NK-92 treated with Interleukin-12 subunit alpha and Interleukin-12 subunit beta, amount 100 ng/mL, for 24 hours (cell line): ENCODE data around the gene SEL1L2.

Source experiments
- DNase-seq: peaks from one replicate; lab custom pipeline; 2025; lab: John Stamatoyannopoulos, UW

The SEL1L2 gene

DNA sequence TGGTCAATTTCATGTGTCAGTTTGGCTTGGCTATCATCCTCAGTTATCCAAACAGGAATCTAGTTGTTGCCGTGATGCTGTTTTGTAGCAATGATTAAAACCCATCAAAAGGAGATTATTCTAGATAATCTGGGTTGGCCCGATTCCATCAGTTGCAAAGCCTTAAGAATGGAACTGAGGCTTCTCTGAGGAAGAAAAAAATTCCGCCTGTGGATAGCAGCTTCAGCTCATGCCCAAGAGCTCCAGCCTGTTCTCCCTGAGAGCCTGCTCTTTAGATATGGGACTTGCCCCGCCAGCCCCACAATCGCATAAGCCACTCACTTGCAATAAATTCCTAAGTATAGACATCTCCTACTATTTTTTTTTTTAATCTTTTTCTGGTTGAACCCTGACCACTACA is 61.5 kb downstream of the SEL1L2 start:
- no peak for DNase-seq

DNA sequence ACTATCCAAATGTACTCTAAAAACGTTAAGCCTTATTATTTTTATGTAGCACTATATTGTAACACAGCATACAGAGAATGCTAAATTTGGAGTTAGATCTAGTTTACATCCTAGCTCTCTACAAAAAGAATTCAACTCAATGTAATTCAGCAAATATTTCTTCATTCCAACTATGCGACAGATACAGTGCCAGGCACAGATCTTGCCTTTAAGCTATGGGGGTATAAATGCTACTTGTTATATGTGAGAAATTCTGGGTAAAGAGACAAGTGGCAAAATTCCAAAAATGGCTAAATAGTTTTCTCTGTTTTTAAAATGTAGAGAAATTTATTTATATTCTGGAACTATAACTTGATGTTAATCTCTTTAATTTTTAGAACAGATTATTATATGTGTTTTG is 63.2 kb downstream of the SEL1L2 start:
- DNase-seq = no peak

GRCh38 chr20:13922241-13922640 is 68.2 kb downstream of the SEL1L2 start:
- DNase-seq = no peak

DNA sequence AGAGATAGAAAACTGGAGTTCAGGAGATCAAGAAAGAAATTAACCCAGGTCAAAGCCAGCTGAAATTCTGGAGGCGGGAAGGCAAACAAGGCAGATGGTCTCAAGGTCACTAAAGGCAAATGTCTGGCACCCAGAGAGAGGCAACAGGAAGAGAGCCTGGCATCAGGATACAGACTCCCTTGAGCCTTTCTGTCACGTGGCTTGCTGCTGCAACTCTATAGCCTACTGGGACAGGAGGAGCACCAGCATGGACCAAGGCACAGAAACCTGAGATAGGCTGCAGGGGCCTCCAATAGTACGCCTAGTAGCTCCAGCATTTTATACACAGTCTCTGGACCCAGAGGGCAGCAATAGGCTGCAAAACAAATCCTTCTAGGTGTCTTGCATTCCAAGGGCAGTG is 75.1 kb downstream of the SEL1L2 start:
- DNase-seq = no peak

- DNase-seq = no peak
Measured at GRCh38 chr20:13913572-13913971, 76.8 kb downstream of the SEL1L2 start.

GRCh38 chr20:13913131-13913530 is 77.3 kb downstream of the SEL1L2 start:
- no peak for DNase-seq

DNA sequence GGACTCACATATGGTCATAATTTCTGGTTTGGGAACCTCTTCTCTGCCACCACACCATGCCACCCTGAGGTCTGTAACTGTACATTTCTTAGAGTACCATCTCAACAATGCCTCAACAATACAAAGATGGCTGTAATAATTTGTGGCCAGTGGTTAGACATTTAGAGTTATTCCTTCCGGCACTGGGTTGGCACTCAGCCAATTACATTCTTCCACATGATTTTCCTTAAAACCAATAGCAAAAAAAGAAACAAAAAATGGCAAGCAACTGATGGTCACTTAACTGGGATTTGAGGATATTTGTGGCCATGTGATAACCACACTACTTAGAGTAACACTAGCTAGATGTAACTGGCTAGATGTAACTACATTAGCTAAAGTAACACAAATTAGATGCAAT is 79.9 kb downstream of the SEL1L2 start:
- DNase-seq = no peak

DNA sequence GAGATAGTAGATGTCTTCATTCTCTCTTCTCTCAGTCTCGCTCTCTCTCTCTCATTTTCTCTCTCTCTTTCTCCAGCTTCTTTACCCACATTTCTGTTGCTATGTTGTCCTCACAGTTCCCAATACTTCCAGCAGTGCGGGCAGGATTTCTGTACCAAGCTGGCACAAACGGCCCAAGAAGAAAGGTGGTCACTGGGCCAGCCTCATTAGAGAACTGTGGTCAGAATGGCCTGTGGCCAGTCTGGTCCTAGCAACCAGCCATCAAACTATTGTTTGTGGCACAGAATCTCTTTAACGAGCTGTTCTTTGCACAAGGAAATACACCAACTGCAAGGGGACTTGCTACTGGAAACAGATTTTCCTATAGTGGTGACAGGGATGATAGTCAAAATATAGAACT is 81.3 kb downstream of the SEL1L2 start:
- DNase-seq = no peak

GRCh38 chr20:13904766-13905165 is 85.6 kb downstream of the SEL1L2 start:
- DNase-seq = no peak

DNA sequence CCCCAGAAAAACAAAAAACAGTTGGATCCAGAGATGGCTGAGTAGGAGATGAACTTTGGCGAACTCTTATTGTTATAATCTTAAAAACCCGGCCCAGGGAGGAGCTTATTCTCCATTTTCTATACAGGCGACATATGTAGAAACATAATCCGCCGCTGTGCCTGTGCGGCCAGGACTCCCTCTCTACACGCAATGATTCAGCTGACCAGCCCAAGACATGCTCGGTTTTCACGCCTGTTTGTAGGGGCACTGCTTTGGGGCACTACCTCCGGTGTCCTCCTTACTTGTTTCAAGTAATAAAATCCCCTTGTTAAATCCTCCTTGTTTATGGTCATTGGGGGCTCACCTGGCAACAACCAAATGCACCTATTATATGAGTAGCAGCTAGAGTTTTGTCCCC is 89.9 kb downstream of the SEL1L2 start:
- no peak for DNase-seq

- no peak for DNase-seq
Measured at GRCh38 chr20:13898012-13898612, 92.3 kb downstream of the SEL1L2 start.

- DNase-seq = no peak
Measured at GRCh38 chr20:13891575-13891974, 98.8 kb downstream of the SEL1L2 start.

DNA sequence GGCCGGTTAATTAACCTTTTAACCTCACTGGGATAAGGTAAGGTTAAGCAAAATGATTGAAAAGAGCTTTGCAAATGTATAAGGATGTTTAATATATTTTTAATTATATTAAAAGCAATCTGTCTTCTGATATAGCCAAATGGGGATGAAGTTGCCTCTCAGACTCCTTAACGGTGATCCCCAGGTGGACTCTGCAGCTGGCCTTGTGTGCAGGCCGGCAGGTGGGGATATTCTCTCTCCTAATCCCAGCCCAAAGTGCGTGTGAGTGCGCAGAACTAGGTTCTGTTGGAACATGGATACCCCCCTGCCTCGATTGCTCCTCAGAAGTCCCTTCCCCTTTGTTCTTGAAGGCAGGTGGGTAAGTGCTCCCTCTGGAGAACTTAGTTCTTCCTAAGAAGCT is 105.6 kb downstream of the SEL1L2 start:
- DNase-seq = no peak

GRCh38 chr20:13883425-13883824 is 107.0 kb downstream of the SEL1L2 start:
- DNase-seq = no peak

DNA sequence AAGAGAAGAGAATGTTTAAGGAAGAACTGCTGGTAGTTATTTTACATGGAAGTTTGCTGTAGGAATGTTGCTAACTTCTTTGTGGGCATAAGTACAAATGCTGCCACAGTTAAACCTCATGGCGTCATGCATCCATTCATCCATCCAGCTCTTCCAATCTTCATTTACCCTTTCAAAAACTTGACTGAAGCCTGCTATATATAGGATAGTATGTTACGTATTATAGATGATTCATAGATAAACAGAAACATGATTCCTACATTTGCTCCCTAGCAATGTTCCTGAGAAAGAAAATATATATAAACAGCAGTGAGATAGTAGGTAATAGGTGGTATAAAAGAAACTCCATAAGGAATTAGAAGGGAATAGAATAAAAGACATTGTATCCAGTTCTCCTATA is 111.8 kb downstream of the SEL1L2 start:
- DNase-seq = no peak

- no peak for DNase-seq
Measured at GRCh38 chr20:13877793-13878192, 112.6 kb downstream of the SEL1L2 start.

DNA sequence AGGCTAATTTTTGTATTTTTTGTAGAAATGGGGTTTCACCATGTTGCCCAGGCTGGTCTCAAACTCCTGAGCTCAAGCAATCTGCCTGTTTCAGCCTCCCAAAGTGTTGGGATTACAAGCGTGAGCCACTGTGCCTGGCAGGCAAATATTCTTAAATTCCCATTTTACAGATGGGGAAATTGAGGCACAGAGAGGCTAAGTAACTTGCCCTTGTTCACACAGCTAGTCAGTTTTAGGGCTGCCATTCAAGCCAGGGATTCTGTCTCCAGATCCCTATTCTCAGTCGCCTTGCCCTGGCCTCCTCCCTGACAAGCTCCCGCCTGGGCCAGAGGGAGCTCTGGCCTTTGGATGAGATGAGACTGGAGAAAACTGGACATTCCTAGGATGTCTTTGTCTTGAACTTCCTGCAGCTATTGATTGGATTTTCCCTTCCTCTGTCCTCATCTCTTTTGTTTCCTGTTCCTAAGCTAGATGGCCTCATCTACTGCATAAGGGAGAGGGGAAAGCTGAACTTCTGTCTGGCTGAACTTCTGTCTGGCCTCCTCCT is 115.1 kb downstream of the SEL1L2 start:
- DNase-seq = no peak

- no peak for DNase-seq
Measured at GRCh38 chr20:13874394-13875157, 115.8 kb downstream of the SEL1L2 start.

DNA sequence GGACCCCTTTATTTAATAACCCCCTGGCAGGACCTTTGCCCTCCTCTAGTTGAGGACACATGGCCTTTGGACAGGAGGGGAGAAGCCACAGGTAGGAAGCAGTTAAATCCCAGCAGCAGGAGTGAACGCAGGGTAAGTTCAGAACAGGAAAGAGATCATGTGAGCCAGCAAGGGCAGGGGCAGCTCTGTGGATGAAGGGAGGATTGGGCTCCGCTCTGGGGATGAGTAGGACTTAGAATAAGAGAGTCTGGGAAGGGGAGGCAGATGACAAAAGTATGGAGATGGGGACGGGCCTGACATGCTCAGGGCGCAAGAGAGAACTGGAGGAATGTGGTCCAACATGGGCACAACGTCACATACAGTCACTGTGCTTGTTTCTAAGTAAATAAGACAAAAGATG is 116.6 kb downstream of the SEL1L2 start:
- no peak for DNase-seq

- DNase-seq = no peak
Measured at GRCh38 chr20:13870170-13870748, 120.2 kb downstream of the SEL1L2 start.

DNA sequence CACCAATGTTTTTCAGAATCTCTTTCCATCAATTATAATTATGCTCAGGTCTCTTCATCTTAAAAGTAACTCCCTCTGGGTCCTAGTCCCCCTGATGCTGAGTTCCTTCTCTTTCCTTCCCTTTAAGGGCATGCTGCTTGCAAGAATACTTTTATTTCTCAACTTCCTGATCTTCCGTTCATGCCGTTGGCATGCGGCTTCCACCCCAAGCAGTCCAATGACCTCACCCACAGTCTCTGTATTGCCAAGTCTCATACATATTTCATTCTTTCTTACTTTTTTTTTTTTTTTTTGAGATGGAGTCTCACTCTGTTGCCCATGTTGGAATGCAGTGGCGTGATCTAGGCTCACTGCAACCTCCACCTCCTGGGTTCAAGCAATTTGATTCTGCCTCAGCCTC is 122.1 kb downstream of the SEL1L2 start:
- DNase-seq = no peak

GRCh38 chr20:13865791-13866351 is 124.5 kb downstream of the SEL1L2 start:
- DNase-seq = no peak

GRCh38 chr20:13865156-13865555 is 125.3 kb downstream of the SEL1L2 start:
- DNase-seq = no peak
